ENCODE measurements around the gene SNTA1. TPM values are rescaled to one million over a fixed set of nuclear protein-coding genes. Genes with fewer than 3 reads are reported as not detected.

The SNTA1 gene
- total RNA-seq, result 24.6 and 24.9 TPM in 2 replicates

DNA sequence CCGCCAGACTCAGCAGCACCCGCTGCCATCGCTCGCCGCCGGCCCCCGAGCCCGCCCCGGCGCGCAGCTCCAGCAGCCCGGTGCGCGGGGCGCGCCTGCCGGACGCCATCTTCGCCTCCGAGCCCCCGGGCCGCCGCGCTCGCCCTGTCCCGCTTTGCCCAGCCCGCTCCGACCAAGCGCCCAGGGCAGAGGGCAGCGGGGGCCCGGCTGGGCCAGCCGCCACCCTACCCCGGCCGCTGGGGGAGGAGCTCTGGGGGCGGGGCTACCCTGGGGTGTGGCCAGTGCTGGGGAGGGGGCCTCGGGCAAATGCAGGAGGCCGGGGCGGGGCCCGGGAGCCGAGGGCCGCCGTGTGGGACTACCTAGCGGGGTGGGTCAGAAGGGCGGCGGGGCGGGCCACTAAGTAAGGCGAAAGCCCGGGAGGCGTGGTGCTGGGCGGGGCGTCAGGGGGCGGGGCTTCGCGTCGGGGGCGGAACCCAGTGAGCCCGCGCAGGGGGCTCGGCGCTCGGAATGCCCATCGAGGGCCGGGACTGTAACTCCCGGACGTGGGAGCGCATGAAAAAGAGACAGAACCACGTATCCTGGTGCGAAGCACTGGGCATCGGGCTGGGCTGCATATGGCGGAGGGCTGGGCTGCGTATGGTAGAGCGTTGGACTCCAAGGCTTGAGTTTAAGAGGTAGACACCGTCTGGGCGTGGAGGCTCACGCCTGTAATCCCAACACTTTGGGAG lies at the start of gene SNTA1:
Gene SNTA1 (minus strand): TSS at position 252 of the 728 bp plus-strand sequence. CDS start 143 bp downstream, at position 109.

DNA sequence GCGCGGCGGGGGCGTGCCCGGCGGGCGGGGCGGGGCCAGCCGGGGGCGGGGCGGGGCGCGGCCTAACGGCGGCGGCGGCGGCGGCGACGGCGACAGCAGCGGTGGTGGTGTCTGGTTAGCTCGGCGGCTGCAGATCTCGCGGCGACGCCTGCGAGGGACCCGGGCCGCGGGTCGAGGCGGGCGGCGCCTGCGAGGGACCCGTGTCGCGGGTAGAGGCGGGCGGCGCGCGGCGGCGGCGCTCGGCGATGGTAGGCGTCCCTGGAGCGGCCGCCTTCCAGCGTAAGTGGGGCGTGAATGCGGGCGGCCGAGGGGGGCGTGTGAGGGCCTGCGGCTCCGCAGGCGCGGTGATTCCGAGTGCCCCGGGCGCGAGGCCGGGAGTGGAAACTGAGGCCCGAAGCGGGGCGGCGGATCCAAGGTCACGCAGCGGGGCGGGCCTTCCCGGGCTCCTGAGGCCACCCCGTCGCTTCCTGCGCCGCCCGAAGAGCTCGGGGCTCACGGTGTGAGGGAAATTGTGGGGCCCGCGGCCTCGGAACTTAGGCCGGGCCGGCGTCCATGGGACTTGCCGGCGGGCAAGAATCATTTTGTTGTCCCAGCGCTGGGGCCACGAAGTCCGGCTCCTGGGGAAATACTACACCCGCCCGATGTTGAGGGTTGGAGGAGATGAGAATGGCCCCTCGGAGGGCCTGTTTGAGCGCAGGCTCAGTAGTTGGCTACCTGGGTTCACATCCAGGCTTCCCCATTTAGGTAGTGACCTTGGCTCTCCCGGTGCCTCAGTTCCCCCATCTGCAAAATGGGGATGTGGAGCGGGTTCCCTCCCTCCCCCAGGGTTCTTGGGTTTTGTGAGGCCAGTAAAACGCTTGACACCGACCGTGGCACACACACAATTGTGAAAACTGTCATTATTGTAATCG lies 46.7 kb upstream of the SNTA1 start, which contains the start of gene CBFA2T2:
Gene CBFA2T2 (plus strand): TSS at position 74 of the 911 bp plus-strand sequence. CDS start 172 bp downstream, at position 246.

DNA sequence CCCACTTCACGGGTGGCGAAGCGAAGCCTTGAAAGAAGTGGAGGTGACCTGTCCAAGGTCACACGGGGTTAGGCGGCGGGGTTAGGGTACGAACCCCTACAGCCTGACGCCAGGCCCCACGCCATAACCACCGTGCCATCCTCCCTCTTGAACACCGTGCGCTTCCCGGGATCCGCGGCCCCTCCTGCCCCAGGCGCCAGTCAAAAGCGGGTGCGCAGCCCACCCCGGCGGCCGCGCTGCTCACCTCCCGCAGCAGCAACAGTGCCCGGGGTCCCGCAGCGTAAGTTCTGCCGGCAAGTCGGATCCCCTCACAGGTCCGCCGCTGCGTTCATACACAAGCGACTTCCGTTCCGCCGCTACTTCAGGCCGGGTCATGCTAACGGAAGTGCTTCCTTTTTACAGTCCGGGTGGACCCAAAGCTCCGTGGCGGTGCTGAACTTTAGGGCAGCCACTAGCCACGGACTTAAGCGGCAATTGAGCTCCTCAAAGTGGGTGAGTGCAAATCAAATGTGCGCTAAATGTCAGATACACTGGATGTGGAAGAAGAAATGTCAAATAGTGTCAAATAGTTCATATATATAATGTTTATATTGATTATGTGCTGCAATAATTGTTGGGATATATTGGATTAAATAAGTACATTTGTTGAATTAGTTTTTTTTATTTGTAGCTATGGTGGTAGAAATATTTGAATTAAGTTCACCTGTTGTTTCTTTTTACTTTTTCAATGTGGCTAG lies 42.2 kb downstream of the SNTA1 start, which contains the start of gene CDK5RAP1:
Gene CDK5RAP1 (minus strand): TSS at position 336 of the 737 bp plus-strand sequence. CDS start 4,455 bp downstream, outside the sequence.

Other genes starting within 250 kb of the SNTA1 start
- gene BPIFA3, start 226.4 kb downstream of the SNTA1 start, total RNA-seq, result not detected in 2 replicates
- not detected in 2 replicates for gene BPIFA1, start 207.8 kb downstream of the SNTA1 start, total RNA-seq
- gene BPIFB1, start 160.5 kb downstream of the SNTA1 start, total RNA-seq, result not detected in 2 replicates
- gene CDK5RAP1, start 42.2 kb downstream of the SNTA1 start, total RNA-seq, result 18.7 and 19.8 TPM in 2 replicates
- gene CBFA2T2, start 46.3 kb upstream of the SNTA1 start, total RNA-seq, result 3.7 and 5.0 TPM in 2 replicates
- gene C20orf144, start 218.6 kb upstream of the SNTA1 start, total RNA-seq, result 0.09 and 0.14 TPM in 2 replicates
- gene ACTL10, start 223.2 kb upstream of the SNTA1 start, total RNA-seq, result 1.3 and 1.9 TPM in 2 replicates
- 24.0 and 33.2 TPM in 2 replicates for gene NECAB3, start 230.7 kb upstream of the SNTA1 start, total RNA-seq
- 1.00 and 1.5 TPM in 2 replicates for gene E2F1, start 242.6 kb upstream of the SNTA1 start, total RNA-seq